Glomerular endothelial cell (primary cell): ENCODE measurements around the gene RBSN. TPM values are rescaled to one million over a fixed set of nuclear protein-coding genes. Genes with fewer than 3 reads are reported as not detected.
A peak's percentile ranks its signal among the peaks of the same experiment; 100 is the strongest.
"Not testable (repeated sequence)": the region's sequence is repeated elsewhere in the genome, so short reads cannot be mapped to it uniquely, and the experiment has no call there.

Source experiments
- DNase-seq: peaks from one replicate; pipeline ENCODE4 v3.0.0-alpha.2; 2011; ENCODE audit warnings: low read depth, low spot score; ENCODE audit errors: extremely low read depth
- total RNA-seq: library from RNA; depleted of rRNA; stranded (reverse); fragments of >200 nt; gene quantifications from 2 replicates; pipeline ENCODE4 v1.2.3, GENCODE V29; 2015

The RBSN gene
- total RNA-seq: 15.4 and 19.7 TPM in 2 replicates

DNA sequence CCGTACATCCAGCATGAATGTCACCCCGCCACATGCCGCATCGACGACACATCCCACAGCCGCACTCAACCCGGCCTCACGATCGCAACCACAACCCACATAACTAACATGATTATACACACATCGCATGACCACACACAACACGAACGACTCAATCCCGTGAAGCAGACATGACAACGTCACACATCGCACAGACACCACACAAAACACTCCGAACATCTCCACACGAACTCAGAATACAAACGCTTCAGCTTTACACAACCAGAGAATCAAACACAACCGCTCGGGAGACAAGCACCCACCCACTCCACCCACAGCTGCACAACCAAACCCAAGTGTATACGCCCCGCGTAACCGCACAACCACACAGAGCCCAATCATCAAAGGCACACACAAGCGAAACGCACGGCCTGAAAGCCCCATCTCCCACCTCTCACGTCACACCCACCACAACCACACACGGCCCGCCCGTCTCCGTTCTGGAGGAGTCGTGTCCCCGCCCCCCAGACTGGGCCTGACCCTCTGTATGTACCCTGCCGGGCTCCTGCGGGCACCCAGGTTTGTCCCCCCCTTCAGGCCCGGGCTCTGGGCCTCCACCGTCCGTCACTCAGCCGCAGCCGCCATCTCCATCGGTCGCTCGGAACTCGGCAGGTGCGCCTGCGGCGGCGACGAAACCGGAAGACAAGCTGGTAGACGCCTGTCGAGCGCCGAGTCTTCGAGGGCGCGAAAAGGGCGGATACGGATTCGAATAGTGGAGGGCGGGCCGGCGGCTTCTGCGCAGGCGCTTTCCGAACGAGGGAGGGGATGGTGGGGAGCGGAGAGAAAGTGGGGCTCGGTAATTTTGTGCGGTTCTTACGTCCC is at the start of gene RBSN:
Gene RBSN (minus strand): TSS at position 646 of the 861 bp plus-strand sequence. CDS start 3,028 bp downstream, outside the sequence.
- DNase-seq: peak; percentile 58

DNA sequence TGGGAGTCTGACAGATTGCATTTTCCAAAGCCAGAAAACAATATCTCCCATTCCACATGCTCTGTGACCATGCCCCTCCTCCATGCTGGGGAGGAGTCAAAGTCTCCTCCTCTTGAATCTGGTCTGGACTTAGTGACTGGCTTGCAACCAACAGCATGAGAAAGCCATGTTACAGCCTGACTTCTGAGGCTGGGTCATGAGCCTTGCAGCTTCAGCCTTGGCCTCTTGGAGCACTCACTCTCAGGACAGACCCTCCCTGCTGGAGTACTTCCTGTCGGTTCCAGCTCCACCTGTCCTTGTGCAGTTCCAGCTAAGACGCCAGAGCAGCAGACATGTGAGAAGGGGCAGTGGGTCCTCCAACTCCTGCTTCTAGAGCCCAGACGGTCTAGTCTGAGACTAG is 49.7 kb upstream of the RBSN start:
- DNase-seq: no peak

DNA sequence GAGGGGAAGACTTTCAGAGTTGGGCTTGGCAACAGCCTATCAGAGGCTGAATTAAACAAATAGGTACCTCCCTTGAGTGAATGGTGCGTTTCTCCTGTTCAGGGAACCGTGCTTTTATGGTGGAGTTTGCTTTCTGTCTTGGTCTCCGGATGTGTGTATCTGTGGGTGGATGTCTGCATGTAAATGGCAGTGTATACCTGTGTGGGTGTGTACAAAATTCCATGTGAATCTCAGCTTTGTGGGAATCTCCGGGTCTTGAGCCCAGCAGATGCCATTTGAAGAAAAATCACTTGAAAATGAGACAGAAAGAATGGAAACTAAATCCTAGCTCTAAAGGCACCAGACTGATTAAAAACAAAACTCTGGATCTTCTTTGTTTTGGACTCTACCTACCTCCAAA is 37.9 kb upstream of the RBSN start:
- not testable (repeated sequence) for DNase-seq

DNA sequence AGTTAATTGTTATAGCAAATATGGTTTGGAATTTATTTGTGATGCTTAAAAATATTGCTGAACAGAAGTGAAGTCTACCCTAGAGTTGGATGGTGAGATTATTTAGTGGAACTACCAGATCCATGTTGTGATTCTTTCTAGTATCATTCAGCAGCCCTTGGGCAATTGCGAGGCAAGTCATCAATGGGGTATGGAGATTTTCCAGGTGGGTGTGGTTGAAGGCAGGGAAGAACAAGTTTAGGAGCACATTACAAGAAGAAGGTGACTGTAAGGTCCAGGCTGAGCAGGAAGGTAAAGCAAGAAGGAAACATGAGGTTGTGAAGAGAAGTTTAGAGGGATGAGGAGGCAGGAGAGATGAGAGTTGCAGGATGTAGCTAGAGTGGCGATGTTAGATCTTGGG is 36.0 kb upstream of the RBSN start:
- not testable (repeated sequence) for DNase-seq

DNA sequence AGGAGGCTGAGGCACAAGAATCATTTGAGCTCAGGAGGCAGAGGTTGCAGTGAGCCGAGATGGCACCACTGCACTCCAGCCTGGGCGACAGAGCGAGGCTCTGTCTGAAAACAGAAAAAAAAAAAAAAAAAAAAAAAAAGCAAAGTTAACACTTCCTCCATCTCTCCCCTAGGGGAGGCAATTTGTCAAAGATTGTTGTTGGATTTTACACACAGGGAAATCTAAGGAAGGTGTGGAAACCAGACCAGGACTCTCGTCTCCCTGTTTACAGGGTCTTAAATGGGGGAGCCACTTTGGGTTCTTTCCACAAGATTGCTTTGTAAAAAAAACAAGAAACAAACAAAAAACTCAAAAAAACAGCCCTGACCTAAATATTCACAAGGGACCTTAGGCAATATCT is 29.5 kb upstream of the RBSN start:
- DNase-seq: not testable (repeated sequence)

DNA sequence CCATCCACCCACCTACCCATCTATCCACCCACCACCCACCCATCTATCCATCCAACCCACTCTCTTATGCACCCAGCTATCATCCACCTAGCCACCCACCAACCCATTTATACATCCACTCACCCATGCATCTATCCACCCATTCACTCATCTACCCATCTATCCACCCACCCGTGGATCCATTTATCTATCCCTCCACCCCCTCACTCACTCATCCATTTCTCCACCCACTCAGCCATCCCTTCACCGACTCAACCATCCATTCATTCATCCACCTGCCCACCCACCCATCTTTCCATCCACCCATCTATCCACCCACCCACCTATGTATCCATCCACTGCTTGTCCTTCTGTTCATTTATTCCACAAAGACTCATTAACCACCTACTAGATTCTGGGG is 28.0 kb upstream of the RBSN start:
- DNase-seq: not testable (repeated sequence)

DNA sequence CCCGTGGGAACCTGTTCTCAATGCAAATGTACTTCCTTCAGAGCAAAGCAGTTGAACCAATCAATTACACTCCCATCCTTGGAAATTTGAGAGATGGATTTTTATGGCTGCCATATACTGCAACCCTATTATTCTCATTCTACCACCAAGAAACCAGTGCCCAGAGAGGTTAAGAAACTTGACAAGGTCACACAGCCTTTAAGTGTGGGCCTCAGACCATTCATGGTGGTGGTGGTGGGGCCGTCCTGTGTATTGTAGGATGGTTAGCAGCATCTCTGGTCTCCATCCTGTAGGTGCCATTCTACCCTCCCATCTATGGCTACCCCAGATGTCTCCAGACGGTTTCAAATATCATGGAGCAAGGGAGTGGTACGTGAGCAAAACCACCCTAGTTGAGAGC is 23.4 kb upstream of the RBSN start:
- DNase-seq: no peak

DNA sequence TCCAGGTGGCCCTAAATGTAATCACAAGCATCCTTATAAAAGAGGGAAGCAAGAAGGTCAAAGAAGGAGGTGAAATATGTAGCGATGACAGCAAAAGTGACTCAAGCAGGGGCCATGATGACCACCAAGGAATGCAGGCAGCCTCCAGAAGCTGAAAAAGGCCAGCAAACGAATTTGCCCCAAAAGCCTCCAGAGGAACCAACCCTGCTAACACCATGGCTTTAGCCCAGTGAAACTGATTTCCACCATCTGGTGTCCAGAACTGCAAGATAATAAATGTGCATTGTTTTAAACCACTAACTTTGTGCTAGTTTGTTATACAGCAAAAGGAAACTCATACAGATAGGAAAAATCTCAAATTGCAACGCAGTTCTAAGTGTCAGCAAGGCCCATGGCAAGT is 23.0 kb upstream of the RBSN start:
- DNase-seq: no peak

DNA sequence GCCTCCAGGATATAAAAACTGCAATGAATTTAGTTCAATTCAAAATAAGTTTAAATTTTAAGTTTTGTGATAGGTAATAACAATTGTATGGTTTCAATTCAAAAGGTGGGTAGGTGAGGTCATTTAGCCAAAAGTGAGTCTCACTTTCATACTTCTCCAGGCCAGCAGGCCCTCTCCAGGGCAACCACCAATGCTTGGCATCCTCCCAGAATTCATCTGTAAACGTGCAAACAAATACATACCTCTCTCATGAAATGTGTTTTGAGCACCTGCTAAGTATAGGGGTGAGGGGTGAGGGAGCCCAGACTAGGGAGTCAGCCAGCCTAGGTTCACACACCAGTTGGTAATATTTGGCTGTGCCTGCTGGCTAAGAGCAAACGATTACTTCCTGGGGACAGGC is 22.0 kb upstream of the RBSN start:
- DNase-seq: no peak

DNA sequence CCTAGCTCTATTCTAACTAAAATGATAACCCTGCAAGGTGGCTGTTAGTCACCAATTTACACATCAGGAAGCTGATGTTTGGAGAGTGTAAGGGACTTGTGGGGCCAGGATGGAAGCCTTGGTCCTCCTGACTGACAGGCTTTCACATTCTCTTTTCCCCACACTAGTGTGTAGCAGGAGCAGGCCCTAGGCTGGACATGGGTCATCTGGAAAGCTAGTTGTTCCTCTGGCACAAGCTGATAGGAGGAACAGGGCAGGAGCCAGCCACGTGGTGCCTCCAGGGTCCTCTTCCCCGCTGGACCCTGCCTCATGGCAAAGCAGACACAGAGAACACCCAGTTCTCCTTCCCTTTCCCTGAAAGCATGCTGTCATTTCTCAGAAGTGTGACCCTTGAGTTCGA is 18.1 kb upstream of the RBSN start:
- DNase-seq: no peak

DNA sequence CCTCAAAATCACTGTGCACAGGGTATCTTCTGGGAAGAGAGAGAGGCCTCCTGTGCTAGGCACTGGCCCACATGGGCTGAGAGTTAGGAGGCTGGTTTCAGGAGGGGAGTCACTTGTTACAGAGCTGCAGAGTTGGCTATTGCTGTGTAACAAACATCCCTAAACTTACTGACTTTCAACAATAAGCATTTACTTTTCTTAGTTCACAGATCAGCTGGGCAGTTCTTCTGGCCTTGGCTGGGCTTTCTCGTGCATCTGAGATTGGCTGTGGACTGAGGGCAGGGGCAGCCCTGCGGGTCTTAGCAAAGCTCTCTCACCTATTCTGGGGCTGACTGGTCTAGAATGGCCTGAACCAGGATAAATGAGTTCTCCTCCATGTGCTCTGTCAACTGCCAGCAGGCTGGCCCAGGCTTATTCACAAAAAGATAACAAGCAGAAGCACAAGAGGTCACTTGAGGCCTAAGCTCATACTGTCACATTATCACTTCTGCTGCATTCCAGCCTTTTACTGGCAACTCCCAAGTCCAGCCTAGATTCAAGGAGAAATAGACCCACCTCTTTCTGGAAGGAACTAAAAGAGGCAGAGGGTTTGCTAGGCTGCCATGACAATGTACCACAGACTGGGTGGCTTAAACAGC is 17.2 kb upstream of the RBSN start:
- DNase-seq: no peak

DNA sequence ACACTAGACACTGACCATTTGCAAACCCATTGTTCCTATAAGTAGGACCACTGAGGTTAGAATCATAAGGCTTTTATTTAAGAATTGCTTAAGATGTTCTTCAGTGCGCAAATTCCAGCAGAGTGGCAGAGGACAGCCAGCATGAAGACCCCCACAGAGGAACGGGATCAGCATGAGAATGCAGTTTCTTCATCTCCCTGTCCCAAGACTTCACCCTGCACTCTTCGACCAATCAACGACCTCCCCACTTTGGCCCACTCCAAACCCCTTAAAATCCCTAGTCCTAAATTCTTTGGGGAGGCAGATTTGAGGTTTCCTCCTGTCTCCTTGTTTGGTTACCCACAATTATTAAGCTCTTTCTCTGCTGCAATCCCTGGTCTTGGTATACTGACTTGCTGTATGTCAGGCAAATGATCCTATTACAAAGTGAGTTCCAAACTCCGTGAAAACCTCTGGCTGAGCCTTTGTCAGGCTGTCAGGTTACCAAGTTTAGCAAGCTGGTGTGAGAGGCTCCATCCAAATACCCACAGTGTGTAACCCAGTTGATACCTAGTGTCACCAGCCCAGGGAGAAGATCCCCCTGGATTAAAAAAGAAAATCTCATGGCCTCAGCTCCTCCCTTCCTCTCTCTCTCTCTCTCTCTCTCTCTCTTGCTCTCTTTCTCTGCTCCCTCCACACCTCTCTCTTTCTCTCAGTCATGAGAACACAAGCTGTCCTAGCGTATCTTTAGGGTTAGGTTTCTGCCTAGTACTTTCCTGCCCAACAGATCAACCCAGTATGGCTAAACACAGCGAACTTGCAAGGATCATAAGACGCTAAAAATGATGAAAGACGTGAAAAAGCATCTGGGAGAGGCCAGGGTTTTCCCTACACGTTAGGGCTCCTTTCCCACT is 15.8 kb upstream of the RBSN start:
- DNase-seq: no peak

DNA sequence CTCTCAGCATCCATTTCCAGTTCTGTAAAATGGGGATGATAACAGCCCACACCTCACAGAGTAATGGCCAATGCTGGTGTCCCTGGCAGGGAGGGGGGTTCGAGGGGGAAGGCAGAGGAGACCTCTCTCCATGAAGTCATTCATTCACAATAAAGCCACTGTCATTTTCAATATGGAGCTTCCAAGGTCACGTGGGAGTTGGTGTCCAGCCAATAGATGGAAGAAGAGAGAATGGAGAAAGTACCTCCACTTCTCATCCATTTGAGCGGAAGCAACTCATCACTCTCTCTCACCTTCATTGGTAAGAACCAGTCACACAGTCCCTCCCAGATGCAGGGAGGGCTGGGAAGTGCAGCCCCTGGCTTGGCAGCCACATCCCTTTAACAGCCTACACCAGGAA is 14.9 kb upstream of the RBSN start:
- no peak for DNase-seq

DNA sequence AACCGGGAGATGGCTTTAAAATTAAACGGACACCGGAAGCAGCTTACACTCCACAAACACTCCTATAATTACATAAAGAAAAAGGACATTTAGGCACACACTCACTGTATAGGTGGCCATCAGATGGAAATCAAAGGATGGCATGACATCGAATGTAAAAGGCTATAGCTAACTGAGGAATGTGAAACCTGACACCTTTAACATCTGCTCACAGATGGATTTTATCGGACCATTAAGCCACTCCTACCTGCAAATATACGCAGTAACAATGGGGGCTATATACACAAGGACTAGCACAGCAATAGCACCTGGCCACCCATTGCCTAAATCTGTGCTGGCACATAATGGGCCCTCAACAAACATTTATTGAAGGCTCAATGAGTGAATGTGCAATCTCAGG is 14.5 kb upstream of the RBSN start:
- DNase-seq: no peak

DNA sequence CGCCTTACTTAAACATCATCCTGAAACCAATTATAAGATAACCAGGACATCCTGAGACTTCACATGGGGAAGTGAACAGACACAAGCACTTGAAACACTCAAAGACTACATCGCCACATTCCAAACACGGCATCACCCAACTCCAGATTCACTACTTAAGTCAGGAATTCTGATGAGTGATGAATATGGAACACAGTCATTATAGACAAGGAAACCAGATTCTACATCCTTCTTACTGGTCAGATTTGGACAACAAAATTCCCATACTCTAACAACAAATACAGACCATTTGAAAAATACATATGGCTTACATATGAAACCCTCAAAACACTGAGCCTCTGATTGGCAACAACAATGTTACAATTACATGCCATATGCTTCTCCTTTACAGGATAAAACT is 13.1 kb upstream of the RBSN start:
- no peak for DNase-seq

DNA sequence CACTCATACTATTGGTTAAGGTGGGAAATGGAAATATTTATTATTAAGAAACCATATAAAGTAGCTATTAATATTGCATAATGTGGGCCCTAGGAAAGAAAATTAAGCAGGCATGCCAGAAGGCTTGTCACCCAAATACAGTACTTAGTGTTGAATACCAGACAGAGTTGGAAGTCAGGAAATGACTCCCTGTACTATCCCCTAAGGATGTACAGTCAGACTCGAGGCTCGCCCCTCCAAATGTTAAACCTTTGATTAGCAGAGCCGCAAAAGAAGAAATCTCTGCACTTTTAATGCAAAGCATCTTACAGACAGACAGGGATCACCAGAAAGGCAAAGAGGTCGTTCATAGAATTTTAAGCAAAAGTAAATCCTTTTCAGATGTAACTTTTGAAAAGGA is 11.3 kb upstream of the RBSN start:
- no peak for DNase-seq

DNA sequence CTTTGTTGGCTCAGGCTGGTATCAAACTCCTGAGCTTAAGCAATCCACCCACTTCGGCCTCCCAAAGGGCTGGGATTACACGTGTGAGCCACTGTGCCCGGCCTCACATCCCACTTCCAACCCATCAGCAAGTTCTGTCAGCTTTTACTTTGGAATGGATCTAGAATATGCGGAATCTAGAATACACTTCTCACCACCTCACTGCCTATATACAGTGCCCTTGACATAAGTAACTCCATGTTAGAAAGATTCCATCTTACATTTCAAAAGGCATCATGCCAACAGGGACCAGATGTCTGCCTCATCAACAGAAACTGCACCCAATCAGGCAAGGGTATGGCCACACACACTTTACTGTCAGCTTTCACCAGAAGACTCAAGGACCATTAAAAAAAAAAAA is 9.9 kb upstream of the RBSN start:
- DNase-seq: no peak

DNA sequence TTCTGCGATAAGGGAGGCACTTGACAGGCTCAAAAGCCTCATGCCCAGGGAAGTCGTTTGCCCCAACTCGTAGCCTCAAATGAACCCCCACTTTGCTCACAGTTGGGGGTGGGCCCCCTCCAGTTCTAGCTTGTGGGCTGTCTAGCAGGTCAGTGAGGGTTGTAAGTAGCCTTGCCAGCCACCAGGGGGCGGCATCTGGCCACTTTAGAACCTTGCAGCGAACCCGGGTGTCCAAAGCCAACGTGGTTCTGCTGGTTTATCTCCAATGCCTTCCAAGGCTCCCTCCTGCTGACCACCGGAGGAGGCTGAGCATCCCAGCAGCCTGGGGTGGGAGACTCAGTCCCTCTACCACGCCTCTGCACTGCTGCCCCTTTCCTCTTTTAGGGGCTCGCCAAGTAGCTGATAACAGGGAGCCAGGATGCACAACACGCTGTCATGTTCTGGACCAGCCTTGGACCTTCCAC is 9.2 kb upstream of the RBSN start:
- DNase-seq: peak; percentile 5

DNA sequence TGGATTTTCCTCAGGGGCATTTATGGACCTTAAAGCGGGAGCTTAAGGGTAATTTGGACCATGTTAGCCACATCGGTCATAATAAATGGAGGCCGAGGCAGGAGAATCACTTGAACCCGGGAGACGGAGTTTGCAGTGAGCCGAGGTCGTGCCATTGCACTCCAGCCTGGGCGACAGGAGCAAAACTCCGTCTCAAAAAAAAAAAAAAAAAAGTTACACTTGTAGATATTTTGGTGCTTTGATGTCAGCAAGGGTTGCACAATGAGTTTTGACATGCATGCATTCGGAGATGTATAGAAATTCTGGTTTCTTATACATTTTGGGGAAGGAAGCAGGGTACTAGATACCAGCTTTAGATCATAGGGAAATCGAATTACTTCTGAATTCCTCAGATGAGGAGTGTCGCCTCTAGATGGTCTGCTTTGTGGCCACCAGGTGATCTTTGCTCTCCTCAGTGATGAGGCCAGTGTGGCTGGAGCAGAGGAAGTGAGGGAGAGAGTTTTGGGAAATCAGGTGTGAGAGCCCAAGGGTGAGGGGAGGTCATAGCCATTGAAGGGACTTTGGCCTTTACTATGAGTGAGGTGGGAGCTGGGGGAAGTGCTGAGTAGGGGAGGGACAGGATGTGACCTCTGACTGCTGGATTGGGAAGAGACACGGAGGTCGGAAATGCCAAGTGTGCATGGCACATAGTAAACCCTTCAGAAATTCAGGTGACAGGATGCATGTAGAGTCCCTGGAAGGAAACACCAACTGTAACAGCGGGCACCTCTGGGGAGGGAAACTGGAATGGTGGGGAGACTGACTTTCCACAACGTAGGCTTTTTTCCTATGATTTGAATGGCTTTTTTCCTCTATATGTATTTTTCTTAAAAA is 8.4 kb upstream of the RBSN start:
- DNase-seq: no peak

DNA sequence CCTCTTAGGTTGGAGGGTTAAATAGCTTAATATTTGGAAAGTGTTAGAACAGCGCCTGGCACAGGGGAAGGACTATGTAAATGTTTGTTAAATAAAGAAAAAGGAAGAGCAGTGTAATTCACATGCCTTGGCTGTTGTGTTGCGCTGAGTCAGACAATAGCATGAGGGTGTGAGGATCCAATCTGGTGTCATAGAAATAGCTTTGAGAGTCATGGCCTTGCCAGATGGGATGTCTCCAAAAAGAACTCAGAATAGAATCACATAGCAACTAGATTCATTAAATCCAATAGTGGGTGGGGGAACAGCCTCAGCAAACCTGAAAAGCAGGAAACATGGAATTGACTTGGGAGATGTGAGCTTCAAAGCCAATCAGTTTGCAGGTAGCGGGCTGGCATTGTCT is 3.9 kb upstream of the RBSN start:
- DNase-seq: no peak
